Mononuclear cell (primary cell): ENCODE measurements around the gene AGTPBP1. TPM values are rescaled to one million over a fixed set of nuclear protein-coding genes. Genes with fewer than 3 reads are reported as not detected.

ENCODE experiments used
- H3K27me3 ChIP-seq: 2 replicates; pipeline ENCODE4 v1.6.0; 2011; ENCODE audit warnings: low read length, control low read depth; ENCODE audit not compliant: insufficient read depth
- H3K4me1 ChIP-seq: 2 replicates; pipeline ENCODE4 v1.5.1; 2011; ENCODE audit warnings: mild to moderate bottlenecking, low read length, control low read depth; ENCODE audit not compliant: insufficient read depth
- H3K4me3 ChIP-seq: 2 replicates; pipeline ENCODE4 v1.5.1; 2011; ENCODE audit warnings: mild to moderate bottlenecking, low read length, moderate library complexity
- H3K9me3 ChIP-seq: 2 replicates; pipeline ENCODE4 v1.5.1; 2011; ENCODE audit warnings: low read depth, mild to moderate bottlenecking, control low read depth, low read length
- total RNA-seq: library from RNA; depleted of rRNA; stranded (reverse); fragments of >200 nt; gene quantifications from one replicate; pipeline ENCODE4 v1.2.3, GENCODE V29; 2012

Gene AGTPBP1
- total RNA-seq, 1 donor, result 147 TPM

DNA sequence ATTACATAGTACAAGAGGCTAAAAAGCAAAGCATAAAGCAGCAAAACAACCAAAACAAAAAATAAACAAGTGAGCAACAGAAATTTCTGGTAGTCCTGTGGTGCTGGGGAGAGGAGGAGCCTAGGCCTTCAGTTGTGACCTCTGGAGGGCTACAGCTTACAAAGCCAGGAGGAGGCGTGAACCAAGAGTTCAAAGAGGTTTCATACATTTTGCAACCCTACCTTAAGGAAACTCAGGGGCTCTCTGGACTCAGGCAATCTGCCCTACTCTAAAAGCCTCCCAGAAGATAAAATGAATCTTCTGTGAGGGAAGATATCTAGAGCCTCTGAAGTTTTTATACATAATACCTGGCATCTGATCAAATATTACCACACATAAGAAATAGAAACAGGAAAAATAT, 187.4 kb downstream of the AGTPBP1 start:
- Histone ChIP-seq H3K4me3 (no peak overlapping the region), H3K4me1 (no peaks in the 10 kb centered on the region), H3K9me3 (no peaks in the 10 kb centered on the region), H3K27me3 (no peaks in the 10 kb centered on the region)

DNA sequence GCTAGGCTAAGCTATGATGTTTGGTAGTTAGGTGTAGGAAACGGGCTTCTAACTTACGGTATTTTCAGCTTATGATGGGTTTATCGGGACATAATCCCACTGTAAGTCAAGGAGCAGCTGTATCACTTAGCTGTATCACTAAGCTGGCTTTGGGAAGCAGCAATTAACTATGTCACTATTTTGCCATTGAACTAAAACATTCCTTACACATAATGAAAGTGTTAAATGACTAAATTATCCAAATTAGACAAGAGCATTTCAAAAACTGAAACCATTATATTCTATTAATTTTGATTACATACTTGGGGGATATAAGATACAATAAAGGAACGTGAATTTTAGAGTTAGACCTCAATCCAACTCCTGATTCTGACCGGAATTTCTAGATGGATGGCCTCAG, 188.3 kb downstream of the AGTPBP1 start:
- no peaks in the 10 kb centered on the region for H3K4me1 ChIP-seq
- no peaks in the 10 kb centered on the region for H3K27me3 ChIP-seq
- no peak overlapping the region for H3K4me3 ChIP-seq
- no peaks in the 10 kb centered on the region for H3K9me3 ChIP-seq

DNA sequence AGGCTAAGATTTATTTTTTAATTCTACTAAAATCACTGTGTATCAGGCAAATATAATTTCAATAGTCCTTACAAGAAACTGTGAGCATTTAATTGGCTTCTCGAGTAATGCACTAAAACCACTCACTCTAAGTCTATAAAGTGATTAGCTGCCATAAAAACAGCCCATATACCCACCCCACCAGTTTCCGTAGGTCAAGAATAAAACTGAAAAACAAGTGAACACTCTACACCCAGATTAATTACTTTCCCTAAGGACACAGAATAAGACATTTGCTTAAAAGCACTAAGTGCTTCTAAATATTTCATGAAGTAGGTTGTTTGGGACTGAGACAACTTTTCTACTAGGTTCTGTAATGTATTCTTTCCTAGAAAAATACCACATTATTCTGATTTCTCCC, 194.2 kb downstream of the AGTPBP1 start:
- Histone ChIP-seq H3K27me3 (no peaks in the 10 kb centered on the region), H3K4me3 (no peak overlapping the region), H3K4me1 (no peaks in the 10 kb centered on the region), H3K9me3 (no peaks in the 10 kb centered on the region)

DNA sequence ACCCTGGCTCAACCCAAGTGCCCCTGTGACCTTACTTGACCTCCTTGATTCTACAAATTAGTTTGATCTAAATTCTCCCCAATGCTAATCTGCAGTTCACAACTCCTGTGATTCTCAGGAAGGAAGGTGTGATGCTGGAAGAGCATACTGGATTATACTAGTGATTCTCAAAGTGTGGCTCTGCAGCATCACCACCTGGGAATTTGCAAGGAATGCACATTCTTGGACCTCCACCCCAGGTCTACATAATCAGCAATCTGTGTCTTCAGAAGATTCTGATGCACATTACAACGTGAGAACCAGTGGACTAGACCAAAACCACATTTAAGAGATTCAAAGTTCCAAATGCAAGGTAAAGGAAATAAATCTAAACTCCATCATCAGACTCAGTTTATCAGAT, 198.6 kb downstream of the AGTPBP1 start:
- H3K4me3 ChIP-seq, result no peak overlapping the region

DNA sequence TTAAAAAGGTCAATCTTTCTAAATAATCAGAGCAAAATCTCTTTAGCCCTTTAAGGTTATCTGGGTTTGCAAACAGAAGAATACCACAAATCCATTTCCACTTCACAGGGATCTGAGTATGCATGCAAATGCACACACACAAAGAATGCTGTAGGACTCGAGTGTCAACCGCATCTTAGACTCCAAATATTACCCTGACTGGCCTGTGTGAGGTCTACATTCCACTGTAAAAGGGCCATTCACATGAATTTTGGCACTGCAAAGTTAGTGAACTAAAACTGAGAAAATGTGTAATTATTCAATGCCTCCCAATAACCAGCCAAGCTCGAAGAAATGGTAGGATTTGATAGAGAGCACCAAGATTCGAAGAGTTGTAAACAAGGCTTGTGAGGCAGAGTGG, 199.9 kb downstream of the AGTPBP1 start:
- H3K9me3 ChIP-seq, result no peaks in the 10 kb centered on the region
- no peak overlapping the region for H3K4me3 ChIP-seq

More for the DNA sequence above, 198.6 kb downstream of the AGTPBP1 start:
- H3K9me3 ChIP-seq, result no peaks in the 10 kb centered on the region
- no peaks in the 10 kb centered on the region for H3K27me3 ChIP-seq
- H3K4me1 ChIP-seq, result no peaks in the 10 kb centered on the region

DNA sequence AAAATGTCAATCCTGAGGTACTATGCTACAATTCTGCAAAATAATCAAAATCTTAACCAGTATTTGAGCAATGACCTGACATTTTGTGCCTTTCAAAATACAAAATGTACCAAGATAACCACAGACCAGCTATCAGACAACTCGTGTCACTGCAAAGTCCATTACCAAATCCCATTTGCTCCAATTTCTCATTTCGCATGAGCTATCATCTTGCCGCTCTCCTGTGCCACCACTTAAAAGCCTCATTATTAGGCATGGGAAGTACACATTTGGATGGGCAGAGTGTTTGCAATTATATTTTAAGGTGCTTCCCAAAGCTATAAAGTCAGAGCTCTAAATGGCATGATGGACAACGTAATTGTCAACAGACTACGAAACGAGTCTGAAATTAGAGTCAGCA, 205.2 kb downstream of the AGTPBP1 start:
- no peak overlapping the region for H3K4me3 ChIP-seq
- no peaks in the 10 kb centered on the region for H3K27me3 ChIP-seq
- no peaks in the 10 kb centered on the region for H3K9me3 ChIP-seq
- peaks cover 32% of the 10 kb centered on the region for H3K4me1 ChIP-seq

More for the DNA sequence above, 199.9 kb downstream of the AGTPBP1 start:
- H3K27me3 ChIP-seq, result no peaks in the 10 kb centered on the region
- H3K4me1 ChIP-seq, result peaks cover 5% of the 10 kb centered on the region

DNA sequence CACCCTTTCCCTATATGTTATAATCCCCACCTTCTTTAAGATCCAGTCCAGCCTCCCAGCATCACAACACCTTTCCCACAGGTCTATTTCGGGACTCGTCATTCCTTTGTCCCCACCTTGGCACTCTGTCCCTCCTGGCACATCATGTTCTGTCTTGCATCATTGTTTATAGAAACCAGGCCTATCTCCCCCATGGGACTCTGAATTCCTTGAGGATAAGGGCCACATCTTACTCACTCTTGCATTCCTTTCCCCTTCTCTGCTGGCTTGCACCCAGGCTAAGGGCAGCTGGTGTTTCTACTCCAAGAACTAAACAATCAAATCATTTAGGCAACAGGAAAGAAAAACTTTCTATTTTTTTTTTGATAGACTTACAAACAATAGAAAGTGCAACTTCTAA, 205.7 kb downstream of the AGTPBP1 start:
- peaks cover 32% of the 10 kb centered on the region for H3K4me1 ChIP-seq
- H3K9me3 ChIP-seq, result no peaks in the 10 kb centered on the region
- H3K27me3 ChIP-seq, result no peaks in the 10 kb centered on the region
- H3K4me3 ChIP-seq, result no peak overlapping the region

DNA sequence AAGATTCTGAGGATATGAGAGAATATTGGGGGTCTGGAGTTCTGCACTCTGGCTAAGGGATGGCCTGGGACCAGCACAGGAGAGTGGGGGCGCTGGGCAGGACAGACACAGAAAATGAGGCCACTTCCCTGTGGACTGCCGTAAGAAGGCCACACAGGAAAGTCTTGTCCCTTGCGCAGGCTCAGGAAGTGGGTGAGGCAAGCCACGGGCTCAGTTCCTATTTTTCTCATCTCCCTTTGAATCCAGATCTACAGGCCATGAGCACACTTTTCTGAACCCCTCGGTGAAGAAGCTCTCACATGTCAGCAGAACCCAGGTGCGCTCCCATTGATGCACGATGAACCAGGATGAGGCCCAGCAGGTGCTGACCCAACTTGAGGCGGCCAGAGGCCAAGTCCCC, 207.4 kb downstream of the AGTPBP1 start:
- peaks cover 32% of the 10 kb centered on the region for H3K4me1 ChIP-seq
- no peaks in the 10 kb centered on the region for H3K9me3 ChIP-seq
- no peak overlapping the region for H3K4me3 ChIP-seq
- H3K27me3 ChIP-seq, result no peaks in the 10 kb centered on the region

DNA sequence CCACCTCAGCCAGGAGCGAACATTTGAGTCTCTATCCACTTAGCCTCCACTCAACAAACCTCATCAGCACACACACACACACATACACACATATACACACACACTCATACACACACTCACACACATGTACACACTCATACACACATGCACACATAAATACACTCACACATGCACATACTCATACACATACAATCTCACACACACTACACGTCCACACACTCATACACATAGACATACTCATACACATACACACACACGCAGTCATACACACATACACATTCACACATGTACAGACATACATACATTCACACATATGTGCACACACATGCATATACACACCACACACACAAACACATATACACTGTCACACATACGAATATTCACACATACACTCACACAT, 208.2 kb downstream of the AGTPBP1 start:
- H3K27me3 ChIP-seq, result no peaks in the 10 kb centered on the region

DNA sequence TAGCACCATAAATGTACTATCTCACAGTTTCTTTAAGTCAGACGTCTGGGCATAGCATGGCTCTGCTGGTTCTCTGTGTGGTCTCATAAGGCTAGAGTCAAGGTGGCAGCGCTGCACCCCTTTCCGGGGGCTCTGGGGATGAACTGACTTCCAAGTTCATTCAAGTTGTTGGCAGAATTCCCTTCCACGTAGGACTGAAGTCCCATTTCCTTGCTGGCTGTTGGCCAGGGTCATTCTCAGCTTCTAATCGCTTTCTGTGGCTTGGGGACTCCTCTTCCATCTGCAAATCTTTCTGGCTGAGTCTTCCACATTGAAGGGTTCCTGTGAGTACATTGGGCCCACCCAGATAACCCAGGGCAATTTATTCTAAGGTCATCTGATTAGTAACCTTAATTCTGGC, 211.0 kb downstream of the AGTPBP1 start:
- no peak overlapping the region for H3K4me3 ChIP-seq
- no peaks in the 10 kb centered on the region for H3K9me3 ChIP-seq
- no peaks in the 10 kb centered on the region for H3K27me3 ChIP-seq
- H3K4me1 ChIP-seq, result peaks cover 26% of the 10 kb centered on the region

More for the DNA sequence above, 208.2 kb downstream of the AGTPBP1 start:
- Histone ChIP-seq H3K4me1 (peaks cover 32% of the 10 kb centered on the region), H3K9me3 (no peaks in the 10 kb centered on the region), H3K4me3 (no peak overlapping the region)

DNA sequence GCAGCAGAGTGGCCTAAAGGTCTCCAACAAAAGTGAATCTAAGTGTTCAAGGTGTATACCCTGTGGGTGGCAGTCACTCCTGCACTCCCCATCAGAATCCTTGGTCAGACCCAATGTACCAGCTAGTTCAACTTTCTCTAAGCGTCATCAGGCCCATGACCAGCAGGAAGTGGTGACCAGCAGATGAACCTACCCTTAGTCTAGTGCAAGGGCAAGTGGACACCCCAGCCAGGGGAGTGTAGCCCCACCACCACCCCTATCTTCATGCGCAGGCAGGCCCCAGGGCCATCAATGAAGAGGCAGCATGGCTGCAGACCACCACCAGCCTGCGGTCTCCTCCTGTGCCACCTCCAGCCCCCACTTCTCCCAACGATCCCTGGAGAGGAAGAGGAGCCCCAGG, 213.1 kb downstream of the AGTPBP1 start:
- H3K4me3 ChIP-seq, result no peak overlapping the region
- H3K9me3 ChIP-seq, result no peaks in the 10 kb centered on the region
- H3K4me1 ChIP-seq, result peaks cover 12% of the 10 kb centered on the region
- peaks cover 6% of the 10 kb centered on the region for H3K27me3 ChIP-seq

DNA sequence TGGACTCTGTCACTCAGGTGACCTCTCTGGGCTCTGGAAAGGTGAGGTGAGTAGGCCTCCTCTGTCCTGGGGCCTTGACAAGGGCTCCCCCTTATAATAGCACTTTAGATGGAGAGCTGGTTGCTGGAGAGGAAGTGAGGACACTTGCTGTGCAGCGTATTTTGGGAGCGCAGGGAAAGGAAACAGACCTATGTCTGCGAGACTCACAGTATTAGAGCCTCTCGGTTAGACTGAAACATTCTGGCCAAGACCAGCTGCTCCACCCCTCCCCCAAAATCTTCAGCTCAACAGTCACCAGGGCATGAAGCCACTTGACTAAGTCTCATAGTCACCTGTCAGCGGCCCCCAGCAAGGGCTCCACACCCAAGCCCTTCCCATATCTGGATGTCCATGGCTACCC, 213.6 kb downstream of the AGTPBP1 start:
- Histone ChIP-seq H3K4me3 (no peak overlapping the region), H3K9me3 (no peaks in the 10 kb centered on the region), H3K4me1 (peaks cover 11% of the 10 kb centered on the region), H3K27me3 (peaks cover 10% of the 10 kb centered on the region)

DNA sequence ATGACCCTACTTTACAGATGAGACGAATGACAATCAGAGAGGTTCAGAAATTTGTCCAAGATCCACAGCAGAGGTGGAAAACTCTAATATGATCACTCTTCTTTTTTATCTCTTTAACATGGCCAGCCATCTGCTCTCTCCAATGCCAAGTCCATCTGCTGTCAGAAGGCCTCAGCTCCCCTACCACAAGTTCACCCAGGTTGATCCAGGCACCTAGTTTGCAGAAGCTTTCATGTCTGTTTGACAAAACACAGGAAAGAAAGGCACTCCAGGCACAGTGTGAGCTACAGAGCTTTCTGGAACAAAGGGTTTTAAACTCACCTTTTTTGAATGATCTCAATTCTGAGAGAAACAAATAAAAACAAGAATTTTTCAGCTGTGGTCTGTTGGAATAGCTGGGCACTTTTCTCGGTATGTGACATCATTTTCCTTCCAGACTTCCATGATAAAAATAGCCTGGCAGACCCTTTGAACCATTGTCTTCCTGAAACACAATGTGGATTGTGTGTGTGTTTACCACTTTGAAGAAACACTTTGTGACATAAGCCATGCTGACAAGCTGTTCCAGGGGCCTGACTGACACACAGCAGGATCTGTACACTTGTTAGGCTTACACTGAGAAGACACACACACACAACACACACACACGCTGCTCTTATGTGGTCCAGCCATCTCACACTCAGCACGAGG, 214.3 kb downstream of the AGTPBP1 start:
- H3K4me1 ChIP-seq, result peaks cover 13% of the 10 kb centered on the region

DNA sequence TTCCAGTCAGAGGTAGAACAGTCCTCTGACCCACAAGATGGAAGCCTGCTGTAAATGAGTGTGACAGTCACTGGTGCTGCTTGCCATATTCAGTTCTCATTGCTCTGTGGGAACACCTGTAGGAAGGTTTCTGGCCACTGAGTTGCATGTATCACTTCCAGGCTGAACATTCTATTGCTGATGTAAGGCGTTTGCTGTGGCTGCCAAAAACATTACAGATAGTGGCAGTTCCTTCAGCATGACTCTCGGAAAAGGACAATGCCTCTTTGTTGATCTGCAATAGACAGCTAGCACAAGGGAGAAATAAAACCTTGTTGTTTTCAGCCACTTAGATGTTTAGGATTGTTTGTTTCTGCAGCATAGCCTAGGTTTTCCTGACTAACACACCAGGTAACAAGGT, 217.2 kb downstream of the AGTPBP1 start:
- Histone ChIP-seq H3K9me3 (no peaks in the 10 kb centered on the region), H3K4me1 (peaks cover 12% of the 10 kb centered on the region), H3K4me3 (no peak overlapping the region), H3K27me3 (peaks cover 11% of the 10 kb centered on the region)

More for the DNA sequence above, 214.3 kb downstream of the AGTPBP1 start:
- Histone ChIP-seq H3K27me3 (peaks cover 11% of the 10 kb centered on the region), H3K4me3 (no peak overlapping the region), H3K9me3 (no peaks in the 10 kb centered on the region)

DNA sequence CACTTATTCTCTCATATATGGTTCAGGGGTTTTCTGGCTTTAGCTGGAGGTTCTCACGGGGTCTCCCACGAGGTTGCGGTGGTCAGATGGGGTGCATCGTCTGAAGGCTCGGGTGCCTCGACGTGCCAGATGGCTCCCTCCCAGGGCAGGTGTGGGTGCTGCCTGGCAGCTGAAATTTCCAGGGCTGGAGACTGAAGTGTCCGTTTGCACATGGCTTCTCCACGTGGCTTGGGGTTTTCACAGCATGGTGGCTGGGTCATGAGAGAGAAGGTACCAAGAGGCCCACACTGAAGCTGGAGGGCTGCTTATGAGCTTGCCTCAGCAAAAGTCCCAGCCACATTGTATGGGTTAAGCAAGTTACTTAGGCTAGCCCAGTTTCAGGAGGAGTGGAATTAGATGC, 218.6 kb downstream of the AGTPBP1 start:
- peaks cover 11% of the 10 kb centered on the region for H3K27me3 ChIP-seq
- H3K4me3 ChIP-seq, result no peak overlapping the region
- H3K4me1 ChIP-seq, result peaks cover 12% of the 10 kb centered on the region

DNA sequence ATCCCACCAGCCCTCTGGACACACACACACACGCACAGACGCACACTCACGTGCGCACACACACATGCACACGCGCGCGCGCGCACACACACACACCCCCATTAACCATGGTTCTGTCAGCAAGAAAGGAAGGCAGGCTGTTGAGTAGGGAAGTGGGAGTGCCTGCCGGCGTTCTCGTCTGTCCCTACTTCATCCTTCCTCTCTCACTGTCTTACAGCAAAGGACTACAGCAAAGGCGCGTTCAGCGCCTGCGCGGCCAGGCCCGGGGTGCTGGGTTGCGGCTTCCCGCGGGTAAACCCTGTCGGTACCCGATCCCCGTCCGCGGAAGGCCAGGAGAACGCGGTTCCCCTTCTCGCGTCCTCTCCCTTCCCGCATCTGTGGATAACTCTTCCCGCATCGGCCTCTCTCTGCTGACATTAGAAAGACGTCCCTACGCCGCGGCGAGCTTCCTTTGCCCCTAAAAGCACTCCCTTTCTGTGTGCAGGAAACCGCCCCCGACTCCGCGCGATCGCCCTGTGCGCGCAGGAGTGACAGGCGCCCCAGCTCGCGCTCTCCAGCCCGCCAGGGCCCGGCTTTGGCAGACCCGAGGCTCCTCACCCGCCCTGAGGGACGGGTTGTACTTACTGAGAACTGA, 219.2 kb downstream of the AGTPBP1 start:
- Histone ChIP-seq H3K27me3 (peaks cover 11% of the 10 kb centered on the region), H3K4me1 (peaks cover 12% of the 10 kb centered on the region), H3K4me3 (peak overlapping the region; percentile 5), H3K9me3 (no peaks in the 10 kb centered on the region)

More for the DNA sequence above, 218.6 kb downstream of the AGTPBP1 start:
- no peaks in the 10 kb centered on the region for H3K9me3 ChIP-seq
